ENCODE results near the gene NOSTRIN. TPM values are rescaled to one million over a fixed set of nuclear protein-coding genes. Genes with fewer than 3 reads are reported as not detected.

The NOSTRIN gene
- total RNA-seq, 2 donors from 2014 or later = 0.42 to 0.73 TPM

DNA sequence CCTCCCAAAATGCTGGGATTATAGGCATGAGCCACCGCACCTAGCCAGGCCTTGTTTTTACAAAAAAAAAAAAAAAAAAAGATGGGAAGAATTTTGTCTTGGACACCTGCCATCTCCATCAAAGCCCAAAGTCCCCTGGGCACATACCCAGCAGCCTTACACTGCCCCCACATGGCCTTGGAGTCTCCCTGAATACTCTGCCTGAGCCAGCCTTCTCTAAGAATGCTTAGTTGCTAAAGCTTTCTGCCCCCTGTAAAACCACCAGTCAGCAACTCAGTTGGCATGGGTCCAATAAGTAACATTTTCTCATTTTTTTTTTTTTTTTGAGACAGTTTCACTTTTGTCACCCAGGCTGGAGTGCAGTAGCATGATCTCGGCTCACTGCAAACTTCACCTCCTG, 47.2 kb downstream of the NOSTRIN start:
- H3K27me3 ChIP-seq (ENCODE audit: control insufficient read depth, insufficient read depth, low read length, poor library complexity, severe bottlenecking) = no peaks in the 10 kb centered on the region
- peak; percentile 69 for DNase-seq
- H3K4me1 ChIP-seq (ENCODE audit: control insufficient read depth, insufficient read depth, low read length) = no peaks in the 10 kb centered on the region
- Mint-ChIP-seq H3K27ac (no peak overlapping the region), H3K36me3 (ENCODE audit: low read depth) (peaks cover 2% of the 10 kb centered on the region), H3K9me3 (no peaks in the 10 kb centered on the region), H3K27me3 (ENCODE audit: insufficient read depth) (no peaks in the 10 kb centered on the region), H3K4me3 (no peak overlapping the region), H3K4me1 (no peaks in the 10 kb centered on the region)
- 100% methylated on average over 2 of the region's 2 CpGs for WGBS, 2 experiments (ENCODE audit: insufficient coverage in 1 of 2, insufficient read length in 1 of 2)
- TF ChIP-seq, protein P1, sequence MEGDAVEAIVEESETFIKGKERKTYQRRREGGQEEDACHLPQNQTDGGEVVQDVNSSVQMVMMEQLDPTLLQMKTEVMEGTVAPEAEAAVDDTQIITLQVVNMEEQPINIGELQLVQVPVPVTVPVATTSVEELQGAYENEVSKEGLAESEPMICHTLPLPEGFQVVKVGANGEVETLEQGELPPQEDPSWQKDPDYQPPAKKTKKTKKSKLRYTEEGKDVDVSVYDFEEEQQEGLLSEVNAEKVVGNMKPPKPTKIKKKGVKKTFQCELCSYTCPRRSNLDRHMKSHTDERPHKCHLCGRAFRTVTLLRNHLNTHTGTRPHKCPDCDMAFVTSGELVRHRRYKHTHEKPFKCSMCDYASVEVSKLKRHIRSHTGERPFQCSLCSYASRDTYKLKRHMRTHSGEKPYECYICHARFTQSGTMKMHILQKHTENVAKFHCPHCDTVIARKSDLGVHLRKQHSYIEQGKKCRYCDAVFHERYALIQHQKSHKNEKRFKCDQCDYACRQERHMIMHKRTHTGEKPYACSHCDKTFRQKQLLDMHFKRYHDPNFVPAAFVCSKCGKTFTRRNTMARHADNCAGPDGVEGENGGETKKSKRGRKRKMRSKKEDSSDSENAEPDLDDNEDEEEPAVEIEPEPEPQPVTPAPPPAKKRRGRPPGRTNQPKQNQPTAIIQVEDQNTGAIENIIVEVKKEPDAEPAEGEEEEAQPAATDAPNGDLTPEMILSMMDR (conservative IDR thresholded peaks at IDR 0.05) = peak; percentile 74
- H3K9me3 ChIP-seq (ENCODE audit: control insufficient read depth, low read length) = no peaks in the 10 kb centered on the region
- no peak overlapping the region for H3K27ac ChIP-seq (ENCODE audit: low read depth, low read length)
- no peaks in the 10 kb centered on the region for H3K36me3 ChIP-seq (ENCODE audit: control insufficient read depth, insufficient read depth, low read length)
- no peak overlapping the region for H3K4me3 ChIP-seq (ENCODE audit: low read length)
- no peak overlapping the region for H3K9ac ChIP-seq (ENCODE audit: extremely low read depth, low read length, poor library complexity, severe bottlenecking)

DNA sequence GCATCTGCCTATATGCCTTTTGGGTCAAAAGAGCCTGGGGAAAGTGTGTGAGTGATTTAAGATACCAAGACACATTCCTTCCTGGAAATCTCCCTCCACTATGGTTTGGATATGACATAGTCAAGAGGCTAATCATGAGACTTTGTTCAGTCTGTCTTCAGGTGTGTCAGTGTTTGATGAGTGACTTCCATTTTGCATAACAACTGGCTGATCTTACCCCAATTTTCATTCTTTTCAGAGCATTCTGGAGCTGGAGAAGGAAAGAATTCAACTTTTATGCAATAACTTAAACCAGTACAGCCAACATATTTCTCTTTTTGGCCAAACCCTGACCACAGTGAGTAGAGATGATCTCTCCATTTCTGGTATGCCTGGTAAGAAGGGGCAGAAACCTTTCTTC, 48.4 kb downstream of the NOSTRIN start:
- H3K36me3 ChIP-seq (ENCODE audit: control insufficient read depth, insufficient read depth, low read length) = no peaks in the 10 kb centered on the region
- no peaks in the 10 kb centered on the region for H3K9me3 ChIP-seq (ENCODE audit: control insufficient read depth, low read length)
- no peak for DNase-seq
- H3K4me3 ChIP-seq (ENCODE audit: low read length) = no peak overlapping the region
- H3K27me3 Mint-ChIP-seq (ENCODE audit: insufficient read depth) = no peaks in the 10 kb centered on the region
- H3K4me1 ChIP-seq (ENCODE audit: control insufficient read depth, insufficient read depth, low read length) = no peaks in the 10 kb centered on the region
- peaks cover 2% of the 10 kb centered on the region for H3K36me3 Mint-ChIP-seq (ENCODE audit: low read depth)
- H3K9me3 Mint-ChIP-seq = no peaks in the 10 kb centered on the region
- H3K9ac ChIP-seq (ENCODE audit: extremely low read depth, low read length, poor library complexity, severe bottlenecking) = no peak overlapping the region
- no peak overlapping the region for H3K27ac Mint-ChIP-seq
- no peak overlapping the region for H3K27ac ChIP-seq (ENCODE audit: low read depth, low read length)
- no peak overlapping the region for H3K4me3 Mint-ChIP-seq
- H3K27me3 ChIP-seq (ENCODE audit: control insufficient read depth, insufficient read depth, low read length, poor library complexity, severe bottlenecking) = no peaks in the 10 kb centered on the region
- TF ChIP-seq, protein P1 (conservative IDR thresholded peaks at IDR 0.05) = no peak
- H3K4me1 Mint-ChIP-seq = no peaks in the 10 kb centered on the region

DNA sequence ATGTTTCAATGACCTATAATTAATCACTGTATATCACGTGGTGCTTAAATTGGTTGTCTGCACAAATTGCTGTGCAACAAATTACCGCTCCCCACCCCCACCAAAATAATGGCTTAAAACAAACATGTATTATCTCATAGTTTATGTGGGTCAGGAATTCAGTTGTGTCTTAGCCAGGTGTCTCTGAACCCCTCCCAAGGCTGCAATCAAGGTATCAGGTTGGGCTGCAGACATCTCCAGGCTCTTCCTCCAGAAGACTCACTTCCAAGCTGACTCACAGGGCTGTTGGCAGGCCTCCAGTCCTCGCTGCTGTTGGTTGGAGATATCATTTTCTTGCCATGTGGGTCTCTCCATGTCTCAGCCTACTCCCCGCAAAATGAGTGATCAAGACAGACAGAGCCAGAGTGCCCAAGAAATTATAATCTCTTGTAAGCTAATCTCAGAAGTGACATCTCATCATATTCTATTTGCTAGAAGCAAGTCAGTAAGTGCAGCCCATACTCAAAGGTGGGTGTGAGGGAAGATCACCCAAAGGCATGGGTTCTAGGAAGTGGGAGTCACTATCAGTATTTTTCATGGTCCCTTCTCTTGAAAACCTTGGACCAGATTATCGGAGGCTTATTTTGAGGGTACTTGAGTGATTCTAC, 49.4 kb downstream of the NOSTRIN start:
- no peak overlapping the region for H3K9ac ChIP-seq (ENCODE audit: extremely low read depth, low read length, poor library complexity, severe bottlenecking)
- H3K9me3 Mint-ChIP-seq = no peaks in the 10 kb centered on the region
- H3K4me1 ChIP-seq (ENCODE audit: control insufficient read depth, insufficient read depth, low read length) = no peaks in the 10 kb centered on the region
- no peaks in the 10 kb centered on the region for H3K36me3 ChIP-seq (ENCODE audit: control insufficient read depth, insufficient read depth, low read length)
- TF ChIP-seq, protein P1 (conservative IDR thresholded peaks at IDR 0.05) = no peak
- 93 to 97% methylated on average over 2 to 5 of the region's 5 CpGs for WGBS, 2 experiments (ENCODE audit: insufficient coverage in 1 of 2, insufficient read length in 1 of 2)
- no peak overlapping the region for H3K27ac ChIP-seq (ENCODE audit: low read depth, low read length)
- no peak for DNase-seq
- no peak overlapping the region for H3K4me3 Mint-ChIP-seq
- no peak overlapping the region for H3K27ac Mint-ChIP-seq
- H3K27me3 ChIP-seq (ENCODE audit: control insufficient read depth, insufficient read depth, low read length, poor library complexity, severe bottlenecking) = no peaks in the 10 kb centered on the region
- H3K36me3 Mint-ChIP-seq (ENCODE audit: low read depth) = peaks cover 2% of the 10 kb centered on the region
- no peaks in the 10 kb centered on the region for H3K9me3 ChIP-seq (ENCODE audit: control insufficient read depth, low read length)
- H3K4me3 ChIP-seq (ENCODE audit: low read length) = no peak overlapping the region
- no peaks in the 10 kb centered on the region for H3K27me3 Mint-ChIP-seq (ENCODE audit: insufficient read depth)
- H3K4me1 Mint-ChIP-seq = peaks cover 4% of the 10 kb centered on the region

Measured in endodermal cell (in vitro differentiated cells).